Choroid plexus epithelial cell (primary cell): ENCODE results near the gene CMKLR1.

Source experiments
- DNase-seq: peaks from one replicate; pipeline ENCODE4 v3.0.0-alpha.2; 2010; ENCODE audit warnings: low read depth
- H3K4me3 ChIP-seq: 2 replicates; pipeline ENCODE4 v1.5.1; 2011; ENCODE audit warnings: low read depth, mild to moderate bottlenecking, control low read depth, low read length, moderate library complexity
- TF ChIP-seq, protein P1 (sequence below): conservative IDR thresholded peaks from 2 replicates; pipeline ENCODE4 v1.5.1; 2011; ENCODE audit warnings: low read depth, mild to moderate bottlenecking, control low read depth, inconsistent platforms, low read length, moderate library complexity

CMKLR1 gene

DNA sequence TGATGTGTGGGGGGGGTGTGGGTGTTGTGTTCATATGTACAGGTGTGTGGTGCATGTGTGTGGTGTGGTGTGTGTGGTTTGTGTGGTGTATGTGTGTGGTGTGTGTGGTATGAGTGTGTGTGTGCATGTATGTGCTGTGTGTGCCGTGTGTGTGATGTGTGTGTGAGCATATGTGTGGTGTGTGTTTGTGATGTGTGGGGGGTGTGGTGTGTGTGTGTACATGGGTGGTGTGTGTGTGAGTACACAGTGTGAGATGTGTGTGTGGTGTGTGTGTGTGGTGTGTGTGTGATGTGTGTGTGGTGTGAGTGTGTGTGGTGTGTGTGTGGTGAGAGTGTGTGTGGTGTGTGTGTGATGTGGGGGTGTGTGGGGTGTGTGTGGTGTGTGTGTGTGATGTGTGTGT is 24.5 kb upstream of the CMKLR1 start:
- TF ChIP-seq, protein P1, sequence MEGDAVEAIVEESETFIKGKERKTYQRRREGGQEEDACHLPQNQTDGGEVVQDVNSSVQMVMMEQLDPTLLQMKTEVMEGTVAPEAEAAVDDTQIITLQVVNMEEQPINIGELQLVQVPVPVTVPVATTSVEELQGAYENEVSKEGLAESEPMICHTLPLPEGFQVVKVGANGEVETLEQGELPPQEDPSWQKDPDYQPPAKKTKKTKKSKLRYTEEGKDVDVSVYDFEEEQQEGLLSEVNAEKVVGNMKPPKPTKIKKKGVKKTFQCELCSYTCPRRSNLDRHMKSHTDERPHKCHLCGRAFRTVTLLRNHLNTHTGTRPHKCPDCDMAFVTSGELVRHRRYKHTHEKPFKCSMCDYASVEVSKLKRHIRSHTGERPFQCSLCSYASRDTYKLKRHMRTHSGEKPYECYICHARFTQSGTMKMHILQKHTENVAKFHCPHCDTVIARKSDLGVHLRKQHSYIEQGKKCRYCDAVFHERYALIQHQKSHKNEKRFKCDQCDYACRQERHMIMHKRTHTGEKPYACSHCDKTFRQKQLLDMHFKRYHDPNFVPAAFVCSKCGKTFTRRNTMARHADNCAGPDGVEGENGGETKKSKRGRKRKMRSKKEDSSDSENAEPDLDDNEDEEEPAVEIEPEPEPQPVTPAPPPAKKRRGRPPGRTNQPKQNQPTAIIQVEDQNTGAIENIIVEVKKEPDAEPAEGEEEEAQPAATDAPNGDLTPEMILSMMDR = no peak
- no peak for DNase-seq
- H3K4me3 ChIP-seq = no peak overlapping the region

GRCh38 chr12:108363165-108363564 is 24.1 kb upstream of the CMKLR1 start:
- TF ChIP-seq, protein P1 = no peak
- H3K4me3 ChIP-seq = no peak overlapping the region
- DNase-seq = no peak

- TF ChIP-seq, protein P1 = no peak
- no peak overlapping the region for H3K4me3 ChIP-seq
- DNase-seq = no peak
Measured at GRCh38 chr12:108361606-108362005, 22.5 kb upstream of the CMKLR1 start.

- TF ChIP-seq, protein P1 = no peak
Measured at GRCh38 chr12:108360487-108360886, 21.4 kb upstream of the CMKLR1 start.

DNA sequence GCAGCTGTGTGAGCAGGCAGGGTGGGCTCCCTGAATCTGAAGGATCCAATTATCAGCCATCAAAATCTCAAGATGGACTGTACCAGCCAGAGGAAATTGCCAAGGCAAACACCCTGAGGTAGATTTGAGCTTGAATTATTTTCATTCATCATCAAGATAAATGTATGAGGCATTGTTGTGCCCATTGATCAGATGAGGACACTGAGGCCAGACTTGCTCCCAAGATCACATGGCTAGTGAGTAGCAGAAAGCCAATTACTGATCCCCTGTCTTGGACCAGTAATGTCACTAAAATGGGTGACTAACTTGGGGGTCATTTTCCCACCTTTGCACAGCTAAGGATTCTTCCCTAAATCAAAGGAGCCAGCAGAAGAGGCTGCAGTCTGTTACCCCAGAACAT is 20.9 kb upstream of the CMKLR1 start:
- TF ChIP-seq, protein P1 = no peak
- no peak for DNase-seq
- H3K4me3 ChIP-seq = no peak overlapping the region

More at GRCh38 chr12:108360487-108360886, 21.4 kb upstream of the CMKLR1 start:
- no peak overlapping the region for H3K4me3 ChIP-seq
- peak; percentile 71 for DNase-seq

DNA sequence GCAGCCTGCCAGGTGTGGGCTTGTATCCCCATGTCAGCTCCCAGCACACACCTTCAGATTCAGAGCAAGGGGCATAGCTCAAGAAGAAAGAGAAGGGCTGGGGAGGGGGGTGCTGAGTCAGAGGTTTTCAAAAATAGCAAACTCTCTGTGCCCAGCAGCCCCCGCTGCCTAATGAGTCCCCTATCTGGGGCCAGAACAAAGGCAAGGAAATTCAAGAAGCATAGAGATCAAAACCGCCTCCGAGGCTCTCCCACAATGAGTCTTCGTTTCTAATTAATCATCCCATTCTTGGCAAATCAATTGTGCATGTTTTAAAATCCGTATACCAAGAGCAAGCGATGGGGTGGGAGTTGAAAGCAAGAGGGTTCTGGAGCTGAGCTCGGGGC is 19.5 kb upstream of the CMKLR1 start:
- TF ChIP-seq, protein P1 = no peak
- DNase-seq = no peak
- no peak overlapping the region for H3K4me3 ChIP-seq

- no peak for DNase-seq
- TF ChIP-seq, protein P1 = no peak
Measured at GRCh38 chr12:108357834-108358579, 18.9 kb upstream of the CMKLR1 start.

More at GRCh38 chr12:108357834-108358579, 18.9 kb upstream of the CMKLR1 start:
- H3K4me3 ChIP-seq = no peak overlapping the region
